Activated effector memory CD4-positive, alpha-beta T cell treated with Interleukin-2 at 50 U/mL for 16 hours (primary cell): ENCODE results near the gene FOCAD.

Experiments
- DNase-seq: peaks from one replicate; pipeline ENCODE4 v3.0.0-alpha.2; 2020

Gene FOCAD

DNA sequence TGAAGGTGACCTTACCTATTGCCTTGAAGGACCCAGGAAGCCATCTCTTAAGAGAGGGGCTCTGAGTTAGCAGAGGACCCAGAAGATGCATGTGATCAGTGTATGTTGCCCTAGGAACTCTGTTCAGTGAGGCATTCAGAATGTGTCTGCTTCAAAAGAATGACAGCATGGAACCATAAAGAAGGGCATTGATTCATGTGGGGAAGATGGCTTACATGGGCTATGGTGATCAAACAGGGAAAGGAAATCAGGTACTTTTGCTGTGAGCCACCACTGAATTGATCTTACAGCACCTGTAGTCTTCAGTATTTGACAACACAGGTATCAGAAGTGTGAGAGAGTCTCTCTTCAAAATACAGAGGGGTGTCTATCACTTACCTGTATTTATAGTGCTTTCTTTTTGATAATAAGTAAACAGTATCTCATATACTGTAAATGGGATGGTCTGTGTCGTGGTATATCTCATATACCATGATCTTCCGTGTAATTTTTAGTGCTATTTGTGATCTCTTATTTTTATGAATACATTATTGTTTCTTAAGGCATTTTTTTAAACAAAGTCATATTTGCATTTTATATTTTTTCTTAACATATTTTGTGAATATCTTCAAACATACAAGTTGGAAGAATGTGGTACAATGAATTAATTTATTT is 57.0 kb downstream of the FOCAD start:
- no peak for DNase-seq

- DNase-seq, result no peak
Measured at GRCh38 chr9:20742833-20743232, 58.8 kb downstream of the FOCAD start.

DNA sequence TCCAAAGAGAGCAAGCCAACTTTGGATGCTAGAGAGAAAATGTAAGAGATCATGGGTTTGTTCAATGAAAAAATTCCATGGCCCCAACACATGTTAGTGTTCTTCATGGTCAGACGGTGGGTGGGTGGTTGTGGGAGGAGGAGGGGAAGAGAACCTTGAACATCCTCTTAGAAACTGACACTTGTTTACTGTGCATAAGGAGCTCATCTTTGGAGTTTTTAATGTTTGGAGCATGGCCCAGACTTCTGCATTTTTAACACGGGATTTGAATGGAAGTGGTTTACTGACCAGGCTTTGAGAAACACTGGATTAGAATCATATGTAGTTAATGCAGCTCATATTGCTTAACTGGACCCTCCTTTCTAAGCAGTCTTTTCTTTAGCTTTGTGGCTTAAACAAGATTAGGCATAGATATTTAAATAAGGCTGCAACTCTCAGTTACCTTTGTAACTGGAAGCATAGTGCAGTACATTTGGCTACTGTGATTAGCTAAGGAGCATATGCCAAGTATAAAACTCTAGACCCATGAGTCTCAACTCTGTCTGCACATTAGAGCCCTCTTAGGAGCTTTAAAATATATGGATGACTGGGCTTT is 60.1 kb downstream of the FOCAD start:
- no peak for DNase-seq

GRCh38 chr9:20746967-20747366 is 62.9 kb downstream of the FOCAD start:
- no peak for DNase-seq

GRCh38 chr9:20749496-20750198 is 65.6 kb downstream of the FOCAD start:
- DNase-seq, result no peak

- no peak for DNase-seq
Measured at GRCh38 chr9:20753761-20754160, 69.7 kb downstream of the FOCAD start.

DNA sequence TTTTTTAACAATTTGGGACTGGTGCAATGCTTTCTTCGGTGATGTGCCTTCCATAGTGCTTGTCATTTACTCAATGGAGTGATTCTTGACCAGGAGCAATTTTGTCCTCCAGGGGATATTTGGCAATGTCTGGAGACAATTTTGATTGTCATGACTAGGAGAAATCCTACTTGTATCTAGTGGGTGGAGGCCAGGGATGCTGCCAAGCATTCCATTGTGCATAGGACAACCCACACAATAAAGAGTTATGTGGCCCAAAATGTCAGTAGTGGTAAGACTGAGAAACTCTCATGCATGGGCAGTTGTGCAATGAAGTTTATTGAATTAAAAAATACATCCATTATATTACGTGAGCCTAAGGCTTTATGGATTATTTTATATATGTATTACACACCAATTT is 70.5 kb downstream of the FOCAD start:
- no peak for DNase-seq

DNA sequence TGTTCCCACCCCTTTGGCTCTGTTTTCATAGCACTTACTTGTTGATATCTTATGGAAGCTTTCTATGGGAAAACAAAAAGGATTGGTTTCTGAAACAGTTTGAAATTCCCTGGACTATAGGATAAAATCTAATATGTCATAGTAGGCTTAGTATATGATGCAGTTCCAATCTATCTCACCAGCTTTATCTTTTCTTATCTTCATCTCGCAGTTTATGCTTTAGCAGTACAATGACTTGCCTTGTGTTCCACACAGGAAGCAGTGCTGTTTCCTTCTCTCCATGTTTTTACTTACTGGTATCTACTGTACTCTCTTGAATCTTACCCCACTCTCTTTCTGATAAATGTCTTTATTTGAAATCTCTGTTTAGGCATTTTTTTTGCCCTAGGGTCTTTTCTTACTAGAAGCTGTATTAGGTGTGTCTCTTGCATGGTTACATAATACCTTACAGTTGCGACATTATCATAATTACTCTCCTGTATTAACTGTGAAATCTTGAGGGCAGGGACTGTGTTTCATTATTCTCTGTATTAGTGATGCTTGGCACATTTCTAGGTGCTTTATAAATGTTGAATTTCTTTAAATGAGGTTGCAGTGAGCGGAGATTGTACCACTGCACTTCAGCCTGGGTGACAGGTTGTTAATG is 76.3 kb downstream of the FOCAD start:
- no peak for DNase-seq

DNA sequence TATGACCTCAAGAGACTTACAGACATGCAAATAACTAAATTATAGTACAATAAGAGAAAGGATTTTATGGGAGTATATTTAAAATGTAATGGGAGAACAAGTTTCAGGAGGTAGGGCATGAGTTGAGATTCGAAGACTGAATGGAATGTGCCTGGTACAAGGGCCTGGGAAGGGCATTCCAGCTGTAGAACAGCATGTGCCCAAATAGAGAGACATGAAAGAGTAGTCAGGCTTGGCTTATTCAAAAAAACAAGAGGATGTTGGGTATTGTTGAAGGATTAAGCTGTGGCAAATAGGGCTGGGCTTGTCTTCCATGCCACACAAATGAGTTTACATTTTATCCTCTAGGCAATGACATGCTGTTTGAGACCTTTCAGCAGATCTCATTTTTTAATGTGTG is 86.9 kb downstream of the FOCAD start:
- DNase-seq, result no peak

- no peak for DNase-seq
Measured at GRCh38 chr9:20771729-20772128, 87.7 kb downstream of the FOCAD start.

DNA sequence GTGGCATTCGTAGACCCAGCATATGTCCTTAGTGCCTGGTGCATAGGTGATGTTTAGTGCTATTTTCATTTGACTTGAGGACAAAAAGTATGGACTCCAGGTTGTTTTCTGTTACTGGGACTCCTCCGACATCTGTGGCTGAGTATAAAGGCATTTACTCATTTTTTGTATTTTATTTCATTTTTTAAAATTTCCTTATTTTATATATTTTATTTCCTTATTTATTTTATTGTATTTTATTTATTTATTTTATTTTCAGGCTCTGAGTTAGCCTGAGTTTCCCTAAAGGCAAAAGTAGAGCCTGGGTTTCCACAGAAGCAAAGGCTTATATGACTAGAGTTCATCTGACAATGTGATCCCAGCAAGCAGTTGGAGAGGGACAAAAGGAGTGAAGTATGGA is 91.6 kb downstream of the FOCAD start:
- no peak for DNase-seq

GRCh38 chr9:20781092-20781491 is 97.0 kb downstream of the FOCAD start:
- no peak for DNase-seq

- no peak for DNase-seq
Measured at GRCh38 chr9:20782289-20782688, 98.2 kb downstream of the FOCAD start.

DNA sequence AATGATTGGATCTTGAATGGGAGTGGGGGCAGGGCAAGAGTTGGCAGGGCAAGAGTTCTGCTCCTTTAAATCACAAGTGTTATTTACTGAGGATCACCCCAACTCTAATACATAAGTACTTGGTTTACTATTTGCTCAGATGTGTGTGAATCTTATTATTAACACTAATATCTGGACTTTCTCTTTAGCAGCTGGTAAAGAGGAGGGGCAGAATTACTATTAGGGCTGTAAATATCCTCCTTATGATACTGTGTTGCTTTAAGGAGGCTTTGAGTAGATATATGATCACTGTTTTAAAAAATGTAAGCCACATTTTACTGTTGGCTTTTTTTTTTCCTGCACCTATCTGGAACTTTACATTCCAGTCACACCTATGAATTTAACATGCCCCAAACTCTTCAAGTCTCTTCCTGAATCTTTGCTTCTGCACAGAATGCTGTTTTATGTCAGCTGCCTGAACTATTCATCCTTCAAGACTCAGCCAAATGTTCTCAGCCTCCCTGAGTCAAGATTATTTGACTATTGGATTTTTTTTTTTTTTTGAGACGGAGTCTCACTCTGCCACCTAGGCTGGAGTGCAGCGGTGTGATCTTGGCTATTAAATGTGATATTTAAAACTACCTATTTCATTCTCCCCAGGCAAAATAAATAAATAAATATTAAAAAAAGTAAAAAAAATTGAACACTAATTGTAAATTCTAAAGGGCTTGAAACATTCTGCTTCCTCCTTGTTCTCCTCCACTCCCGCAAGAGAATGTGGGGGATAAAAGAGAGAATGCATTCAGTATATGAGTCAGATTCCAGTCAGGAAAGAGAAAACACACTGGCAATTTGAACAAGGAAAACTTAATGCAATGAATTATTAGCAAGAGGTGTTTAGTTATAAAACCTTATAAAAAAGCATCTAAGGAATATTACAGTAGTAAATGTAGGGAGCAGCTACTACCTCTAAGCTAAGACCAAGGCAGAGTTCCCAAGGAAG is 99.3 kb downstream of the FOCAD start:
- no peak for DNase-seq

GRCh38 chr9:20784196-20784595 is 100.1 kb downstream of the FOCAD start:
- no peak for DNase-seq

DNA sequence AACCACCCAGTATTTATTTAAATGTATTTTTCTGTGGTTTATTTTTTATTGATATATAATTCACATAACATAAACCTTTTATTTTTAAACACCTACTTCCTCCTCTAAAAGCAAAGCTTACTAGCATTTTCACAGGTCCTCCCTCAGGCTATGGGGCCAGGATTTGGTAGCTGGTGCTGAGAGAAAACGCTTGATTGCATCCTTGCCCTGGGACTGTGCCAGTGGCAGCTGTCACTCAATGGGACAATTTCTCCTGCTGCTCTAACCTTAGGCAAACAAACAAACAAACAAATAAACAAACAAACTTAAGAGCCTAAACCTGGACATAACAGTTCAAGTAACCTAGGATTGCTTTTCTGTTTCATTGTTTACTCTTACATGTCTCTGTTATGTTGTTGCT is 102.7 kb downstream of the FOCAD start:
- no peak for DNase-seq

DNA sequence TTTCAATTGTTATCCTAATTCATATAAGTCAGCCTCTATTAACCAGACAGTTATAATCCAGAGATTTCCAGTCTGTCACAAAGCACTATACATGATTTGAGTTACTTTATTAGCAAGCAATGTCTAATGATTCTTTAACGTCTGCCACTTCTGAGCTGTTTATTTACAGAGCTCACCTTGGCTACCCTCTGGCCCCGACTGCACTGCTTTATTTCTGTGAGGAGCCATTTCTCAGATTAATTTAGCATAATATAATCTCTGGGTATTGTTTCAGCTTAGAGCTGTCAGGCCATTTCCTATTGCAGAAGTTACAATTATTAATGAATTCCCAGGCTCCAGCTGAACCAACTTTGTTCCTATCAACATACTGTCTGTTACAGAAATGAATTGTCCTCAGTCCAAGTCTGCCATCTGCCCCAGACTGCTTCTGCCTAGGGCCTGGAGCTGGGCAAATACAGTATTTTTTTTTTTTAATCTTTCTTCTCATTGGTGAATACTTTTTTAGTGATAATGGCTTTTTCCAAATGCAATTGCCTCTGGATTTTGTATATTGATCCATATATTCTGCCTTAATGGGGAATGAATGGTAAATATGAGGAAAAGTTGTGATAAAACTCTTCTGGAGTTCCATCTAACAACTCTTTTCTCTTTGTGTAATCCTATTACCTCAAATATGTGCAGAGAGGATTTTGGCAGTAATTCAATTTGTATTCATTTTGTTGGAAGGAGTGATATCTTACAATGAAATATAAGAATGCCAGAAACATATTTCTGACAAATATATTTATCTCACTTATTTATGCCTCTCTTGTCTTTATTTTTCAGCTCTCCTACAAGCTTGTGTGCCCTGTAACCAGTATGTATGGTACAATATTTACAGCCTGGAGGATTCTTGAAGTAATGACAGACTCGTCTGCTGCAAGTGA is 104.7 kb downstream of the FOCAD start:
- no peak for DNase-seq

DNA sequence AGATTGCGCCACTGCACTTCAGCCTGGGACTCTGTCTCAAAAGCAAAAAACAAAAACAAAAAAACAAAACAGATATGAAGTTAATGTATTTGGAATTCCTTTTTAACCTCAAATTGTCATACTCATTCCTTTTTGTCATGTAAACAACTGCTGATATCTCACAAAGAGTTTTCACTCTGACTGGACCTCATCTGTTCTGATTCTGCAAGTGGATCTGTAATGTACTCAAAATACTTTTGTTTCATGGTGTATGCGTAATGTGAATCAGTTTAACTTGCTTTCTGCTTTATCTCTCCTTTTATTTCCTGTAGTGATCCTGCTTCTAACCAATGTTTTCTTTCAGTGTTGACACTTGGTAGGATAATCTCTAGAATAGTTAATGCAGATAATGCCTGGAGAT is 106.7 kb downstream of the FOCAD start:
- DNase-seq, result no peak

DNA sequence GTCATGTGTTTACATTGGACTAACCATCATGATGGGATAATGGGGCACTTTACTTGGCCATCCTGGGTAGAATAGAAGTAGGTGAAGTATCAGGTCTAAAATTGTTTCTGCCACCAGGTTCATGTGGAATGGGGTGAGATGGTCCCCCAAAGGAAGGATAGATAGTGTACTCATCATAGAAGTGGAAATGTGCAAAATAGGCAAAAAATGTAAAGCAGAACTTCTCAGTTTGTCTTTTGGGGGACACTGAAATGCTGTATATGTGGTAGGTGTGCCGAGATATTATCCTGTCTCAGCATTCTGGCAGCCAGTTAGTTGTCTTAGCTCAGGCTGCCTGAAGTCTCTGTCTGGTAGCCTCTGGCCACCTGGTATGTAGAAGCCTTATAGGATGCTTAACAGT is 107.6 kb downstream of the FOCAD start:
- DNase-seq, result no peak

DNA sequence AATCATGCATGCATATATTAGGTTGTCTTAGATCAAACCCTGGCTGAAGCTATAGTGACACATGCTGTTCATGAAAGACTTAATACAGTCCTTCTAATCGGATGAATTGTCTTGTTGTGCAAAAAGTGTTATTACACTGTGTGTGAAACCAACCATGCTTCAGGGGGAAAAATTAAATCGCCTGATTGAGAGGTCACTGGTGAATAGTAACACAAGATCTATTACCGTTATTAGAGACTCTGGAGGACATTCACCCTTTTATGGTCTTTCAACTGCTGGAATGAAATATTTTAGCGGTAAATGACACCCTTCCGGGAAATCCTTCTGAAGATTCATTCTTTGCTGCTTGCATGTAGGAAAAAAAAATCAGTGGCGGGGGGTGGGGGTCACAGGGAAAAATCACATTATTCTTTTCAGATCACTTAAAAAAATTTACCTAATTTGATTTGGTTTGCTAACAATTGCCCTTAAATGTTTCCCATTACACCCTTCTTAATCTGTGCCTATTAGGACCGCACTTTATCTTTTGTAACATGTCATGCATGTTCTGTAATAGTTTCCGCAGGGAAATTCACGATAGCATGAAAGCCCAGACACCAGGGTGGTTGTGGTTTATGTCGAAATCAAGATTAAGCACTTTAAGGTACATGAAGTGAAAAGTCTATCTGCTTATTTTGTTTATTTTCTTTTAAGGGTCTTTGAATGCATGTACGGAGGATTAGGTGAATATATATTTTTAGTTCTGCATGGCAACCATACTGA is 120.6 kb downstream of the FOCAD start:
- no peak for DNase-seq

GRCh38 chr9:20805766-20806165 is 121.7 kb downstream of the FOCAD start:
- no peak for DNase-seq
